Measurements from ENCODE around the gene NUPR2. TPM values are rescaled to one million over a fixed set of nuclear protein-coding genes. Genes with fewer than 3 reads are reported as not detected.
"Not testable (repeated sequence)": the region's sequence is repeated elsewhere in the genome, so short reads cannot be mapped to it uniquely, and the experiment has no call there.

The NUPR2 gene
- total and polyA plus RNA-seq, 9 of the 15 experiments (the other 6 are each of a cell fraction or from before 2014, with no cell fraction given) = not detected

GRCh38 chr7:56080726-56081435 lies 35.3 kb downstream of the NUPR2 start:
- POLR2A ChIA-PET; in situ Hi-C loops (cut with MboI): not testable (repeated sequence)

DNA sequence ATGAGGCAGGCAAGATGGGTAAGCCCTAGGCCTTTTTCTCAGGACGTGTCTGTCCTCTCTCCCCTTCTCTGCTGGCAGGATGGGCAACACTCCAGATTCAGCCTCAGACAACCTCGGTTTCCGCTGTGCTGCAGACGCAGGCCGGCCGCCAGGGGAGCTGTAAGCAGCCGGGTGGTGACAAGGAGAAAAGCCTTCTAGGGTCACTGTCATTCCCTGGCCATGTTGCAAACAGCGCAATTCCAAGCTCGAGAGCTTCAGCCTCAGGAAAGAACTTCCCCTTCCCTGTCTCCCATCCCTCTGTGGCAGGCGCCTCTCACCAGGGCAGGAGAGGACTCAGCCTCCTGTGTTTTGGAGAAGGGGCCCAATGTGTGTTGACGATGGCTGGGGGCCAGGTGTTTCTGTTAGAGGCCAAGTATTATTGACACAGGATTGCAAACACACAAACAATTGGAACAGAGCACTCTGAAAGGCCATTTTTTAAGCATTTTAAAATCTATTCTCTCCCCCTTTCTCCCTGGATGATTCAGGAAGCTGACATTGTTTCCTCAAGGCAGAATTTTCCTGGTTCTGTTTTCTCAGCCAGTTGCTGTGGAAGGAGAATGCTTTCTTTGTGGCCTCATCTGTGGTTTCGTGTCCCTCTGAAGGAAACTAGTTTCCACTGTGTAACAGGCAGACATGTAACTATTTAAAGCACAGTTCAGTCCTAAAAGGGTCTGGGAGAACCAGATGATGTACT lies 36.6 kb downstream of the NUPR2 start:
- Histone ChIP-seq H2AFZ (ENCODE audit: low read depth, low read length) (no peak overlapping the region), H3K79me2 (ENCODE audit: control insufficient read depth, insufficient read depth, low read length) (no peaks in the 10 kb centered on the region), H3K27me3 (ENCODE audit: control insufficient read depth in 2 of 2, insufficient read depth in 2 of 2, low read length in 2 of 2) (no peaks in the 10 kb centered on the region), H3K36me3 (ENCODE audit: control insufficient read depth, insufficient read depth, low read length) (peaks cover 38% of the 10 kb centered on the region; the same call in 1 of the 3 replicates), H3K9me3 (replicated peaks; ENCODE audit: control insufficient read depth, insufficient read depth, low read depth, low read length) (no peaks in the 10 kb centered on the region), H3K4me2 (ENCODE audit: insufficient read depth, low read length) (no peak overlapping the region), H4K20me1 (replicated peaks; ENCODE audit: control insufficient read depth, insufficient read depth, low read length) (no peaks in the 10 kb centered on the region), H3K27ac (ENCODE audit: extremely low read depth, low read depth, low read length) (no peak overlapping the region), H3K9ac (ENCODE audit: insufficient read depth in 1 of 2, low read depth in 2 of 2, low read length in 2 of 2) (no peak overlapping the region), H3K4me3 (no peak overlapping the region), H3K9me1 (ENCODE audit: control insufficient read depth, insufficient read depth, low read length) (no peaks in the 10 kb centered on the region), H3K4me1 (replicated peaks in 1 of 2; ENCODE audit: control insufficient read depth in 2 of 2, insufficient read depth in 2 of 2, low read length in 2 of 2) (peaks cover 0 to 9% of the 10 kb centered on the region in 2 experiments; a peak in 2 of 5 replicates)
- CTCF ChIA-PET (ENCODE audit: low intra/inter-chr PET ratio) = no interaction called here
- TSS peak; percentile 64 for BruUV-seq (replicated peaks)
- DNase-seq (ENCODE audit: extremely low read depth in 1 of 4, low spot score in 3 of 4) = no peak
- FAIRE-seq = no peak
- in situ Hi-C loops (cut with MboI) = no loop called here
- ATAC-seq = no peak
- TF ChIP-seq, protein P1, sequence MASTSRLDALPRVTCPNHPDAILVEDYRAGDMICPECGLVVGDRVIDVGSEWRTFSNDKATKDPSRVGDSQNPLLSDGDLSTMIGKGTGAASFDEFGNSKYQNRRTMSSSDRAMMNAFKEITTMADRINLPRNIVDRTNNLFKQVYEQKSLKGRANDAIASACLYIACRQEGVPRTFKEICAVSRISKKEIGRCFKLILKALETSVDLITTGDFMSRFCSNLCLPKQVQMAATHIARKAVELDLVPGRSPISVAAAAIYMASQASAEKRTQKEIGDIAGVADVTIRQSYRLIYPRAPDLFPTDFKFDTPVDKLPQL (IDR thresholded peaks at IDR 0.05; ENCODE audit: extremely low read depth, insufficient read length) = no peak
- 0 out of 2 replicates have a peak, but pooled peaks have one; percentile 25 for TF ChIP-seq POLR2G (IDR thresholded peaks at IDR 0.05; ENCODE audit: low read depth, low read length)
- intact Hi-C loops (cut with micrococcal nuclease) = no loop called here
- 87% methylated on average over 11 of the region's 12 CpGs for WGBS (ENCODE audit: insufficient coverage, low coverage, missing lambda C conversion rate)
- POLR2A ChIA-PET = interaction anchor here (1.1 kb wide), 2 partner anchors 15 to 18 kb away, joined by 5 to 7 read pairs; no protein-coding TSS in a partner anchor

More at GRCh38 chr7:56080726-56081435, 35.3 kb downstream of the NUPR2 start:
- H3K79me2 ChIP-seq (ENCODE audit: control insufficient read depth, insufficient read depth, low read length); H3K27me3 ChIP-seq (ENCODE audit: control insufficient read depth in 2 of 2, insufficient read depth in 2 of 2, low read length in 2 of 2); H3K27ac ChIP-seq (ENCODE audit: extremely low read depth, low read depth, low read length); ATAC-seq; H2AFZ ChIP-seq (ENCODE audit: low read depth, low read length); H3K9me3 ChIP-seq (replicated peaks; ENCODE audit: control insufficient read depth, insufficient read depth, low read depth, low read length); H3K4me2 ChIP-seq (ENCODE audit: insufficient read depth, low read length); H3K4me1 ChIP-seq (replicated peaks in 1 of 2; ENCODE audit: control insufficient read depth in 2 of 2, insufficient read depth in 2 of 2, low read length in 2 of 2); H3K9ac ChIP-seq (ENCODE audit: insufficient read depth in 1 of 2, low read depth in 2 of 2, low read length in 2 of 2); FAIRE-seq; intact Hi-C loops (cut with micrococcal nuclease); H3K4me3 ChIP-seq; H3K9me1 ChIP-seq (ENCODE audit: control insufficient read depth, insufficient read depth, low read length); CTCF ChIA-PET (ENCODE audit: low intra/inter-chr PET ratio); H4K20me1 ChIP-seq (replicated peaks; ENCODE audit: control insufficient read depth, insufficient read depth, low read length); BruUV-seq (replicated peaks); DNase-seq (ENCODE audit: extremely low read depth in 1 of 4, low spot score in 3 of 4): not testable (repeated sequence)
- peaks cover 34% of the 10 kb centered on the region; the same call in 1 of the 3 replicates for H3K36me3 ChIP-seq (ENCODE audit: control insufficient read depth, insufficient read depth, low read length)
- TF ChIP-seq RBFOX2 (IDR thresholded peaks at IDR 0.05; ENCODE audit: low read depth, low read length) (0 out of 2 replicates have a peak, but pooled peaks have one; percentile 11), POLR2G (IDR thresholded peaks at IDR 0.05; ENCODE audit: low read depth, low read length) (peak; percentile 45)
- WGBS (ENCODE audit: insufficient coverage, low coverage, missing lambda C conversion rate) = 90% methylated on average over 27 of the region's 28 CpGs
